GM13977 (cell line): ENCODE measurements around the gene RPL28.
"Not testable (repeated sequence)": the region's sequence is repeated elsewhere in the genome, so short reads cannot be mapped to it uniquely, and the experiment has no call there.

Source experiments
- DNase-seq: peaks from one replicate; pipeline ENCODE4 v3.0.0; 2012; ENCODE audit warnings: low spot score
- in situ Hi-C: fragments of 300-500 bp; cut with MboI; formaldehyde crosslinking; loops from one replicate; pipeline ENCODE4 v1.12.0; 2022; ENCODE audit warnings: low sequenced_read_pairs, low pct_unique_long_range_greater_than_20kb, mixed read lengths, inconsistent platforms; ENCODE audit not compliant: unreplicated experiment
- TF ChIP-seq, protein P1 (sequence below): IDR thresholded peaks from 2 replicates; pipeline ENCODE4 v1.5.1; 2012; ENCODE audit warnings: mild to moderate bottlenecking, control low read depth; ENCODE audit not compliant: insufficient read depth; ENCODE audit errors: extremely low read depth, missing control alignments

RPL28 gene

DNA sequence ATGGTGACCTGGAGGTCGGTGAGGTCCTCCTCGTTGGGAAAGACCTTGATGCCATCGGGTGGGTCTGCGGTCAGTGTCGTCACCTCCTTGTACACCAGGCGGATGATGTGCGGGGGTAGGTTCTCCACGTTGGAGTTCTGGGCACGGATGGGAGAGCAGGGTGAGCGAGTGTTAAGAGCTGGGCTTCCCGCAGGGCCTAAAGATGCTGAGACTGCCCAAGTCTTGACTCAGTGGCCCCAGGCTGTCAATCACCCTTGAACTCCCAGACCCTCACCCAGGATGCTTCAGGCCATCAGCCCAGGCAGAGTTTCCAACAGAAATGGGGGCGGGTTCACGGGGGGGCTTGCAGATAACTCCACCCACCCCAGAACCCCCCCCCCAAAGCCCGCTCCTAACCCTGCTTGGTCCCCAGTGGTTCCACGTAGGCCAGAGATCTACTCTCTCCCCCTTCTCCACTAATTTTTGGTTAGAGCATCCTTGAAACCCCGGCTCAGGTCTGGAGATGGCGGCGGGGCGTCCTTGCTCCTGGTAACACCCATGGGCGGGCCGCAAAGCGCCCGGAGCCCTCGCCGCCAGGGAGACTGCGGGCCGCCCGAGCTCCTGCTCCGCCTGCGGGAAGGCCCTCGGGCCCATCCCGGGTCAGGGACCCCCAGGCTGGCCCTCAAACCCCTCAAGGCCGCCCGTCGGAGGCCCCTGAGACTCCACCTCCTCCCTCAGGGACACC is 21.3 kb downstream of the RPL28 start:
- TF ChIP-seq, protein P1, sequence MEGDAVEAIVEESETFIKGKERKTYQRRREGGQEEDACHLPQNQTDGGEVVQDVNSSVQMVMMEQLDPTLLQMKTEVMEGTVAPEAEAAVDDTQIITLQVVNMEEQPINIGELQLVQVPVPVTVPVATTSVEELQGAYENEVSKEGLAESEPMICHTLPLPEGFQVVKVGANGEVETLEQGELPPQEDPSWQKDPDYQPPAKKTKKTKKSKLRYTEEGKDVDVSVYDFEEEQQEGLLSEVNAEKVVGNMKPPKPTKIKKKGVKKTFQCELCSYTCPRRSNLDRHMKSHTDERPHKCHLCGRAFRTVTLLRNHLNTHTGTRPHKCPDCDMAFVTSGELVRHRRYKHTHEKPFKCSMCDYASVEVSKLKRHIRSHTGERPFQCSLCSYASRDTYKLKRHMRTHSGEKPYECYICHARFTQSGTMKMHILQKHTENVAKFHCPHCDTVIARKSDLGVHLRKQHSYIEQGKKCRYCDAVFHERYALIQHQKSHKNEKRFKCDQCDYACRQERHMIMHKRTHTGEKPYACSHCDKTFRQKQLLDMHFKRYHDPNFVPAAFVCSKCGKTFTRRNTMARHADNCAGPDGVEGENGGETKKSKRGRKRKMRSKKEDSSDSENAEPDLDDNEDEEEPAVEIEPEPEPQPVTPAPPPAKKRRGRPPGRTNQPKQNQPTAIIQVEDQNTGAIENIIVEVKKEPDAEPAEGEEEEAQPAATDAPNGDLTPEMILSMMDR: no peak
- DNase-seq: peak; percentile 62
- in situ Hi-C loops: no loop called here

GRCh38 chr19:55407550-55407799 is 21.7 kb downstream of the RPL28 start, which contains the start of gene UBE2S:
TSS of gene UBE2S (minus strand) at chr19:55407788. CDS start at chr19:55407589, 199 bp downstream.
- DNase-seq, in situ Hi-C loops: not testable (repeated sequence)

- DNase-seq: peak; percentile 99
- TF ChIP-seq, protein P1: no peak
- in situ Hi-C loops: no loop called here
Measured at GRCh38 chr19:55407800-55408532, 22.2 kb downstream of the RPL28 start.

GRCh38 chr19:55408533-55408872 is 22.8 kb downstream of the RPL28 start:
- in situ Hi-C loops: no loop called here
- TF ChIP-seq, protein P1: no peak

GRCh38 chr19:55409179-55409578 is 23.4 kb downstream of the RPL28 start:
- in situ Hi-C loops, DNase-seq: not testable (repeated sequence)

More at GRCh38 chr19:55408533-55408872, 22.8 kb downstream of the RPL28 start:
- no peak for DNase-seq

GRCh38 chr19:55410168-55410567 is 24.4 kb downstream of the RPL28 start:
- in situ Hi-C loops: no loop called here
- TF ChIP-seq, protein P1: no peak
- no peak for DNase-seq

GRCh38 chr19:55418185-55418584 is 32.5 kb downstream of the RPL28 start:
- in situ Hi-C loops: no loop called here

More at GRCh38 chr19:55418185-55418584, 32.5 kb downstream of the RPL28 start:
- peak; percentile 72 for DNase-seq
- TF ChIP-seq, protein P1: peak; percentile 76
